HFF-Myc (cell line): ENCODE results near the gene TTC23L.

Experiments used
- DNase-seq: peaks from one replicate; pipeline ENCODE4 v3.0.0-alpha.2; 2011; ENCODE audit warnings: low read depth; ENCODE audit errors: extremely low read depth
- H3K4me3 ChIP-seq: replicated peaks from 2 replicates; pipeline ENCODE4 v1.5.1; 2011; ENCODE audit warnings: low read depth, mild to moderate bottlenecking, control low read depth, low read length
- TF ChIP-seq, protein P1 (sequence below): IDR thresholded peaks from 2 replicates; pipeline ENCODE4 v1.5.1; 2012; ENCODE audit warnings: mild to moderate bottlenecking, low read depth, low read length, control low read depth; ENCODE audit errors: missing control alignments

TTC23L gene

DNA sequence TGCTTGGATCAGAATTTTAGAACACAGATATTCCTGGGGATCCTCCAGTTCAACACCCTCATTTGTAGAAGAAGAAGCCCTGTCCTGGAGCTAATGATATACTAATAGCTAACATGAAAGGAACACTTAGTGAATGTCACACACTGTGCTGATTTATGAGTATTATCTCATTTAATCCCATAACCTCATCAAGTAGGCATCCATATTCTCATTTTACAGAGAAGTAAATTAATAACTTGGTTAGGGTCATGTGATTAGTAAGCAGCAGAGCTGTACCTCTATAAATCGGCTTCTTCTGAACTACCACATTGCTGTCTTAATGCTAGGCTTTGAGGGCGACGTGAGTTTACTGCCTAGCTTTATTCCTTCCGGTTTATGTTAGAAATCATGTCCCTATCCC, 6.0 kb downstream of the TTC23L start:
- TF ChIP-seq, protein P1, sequence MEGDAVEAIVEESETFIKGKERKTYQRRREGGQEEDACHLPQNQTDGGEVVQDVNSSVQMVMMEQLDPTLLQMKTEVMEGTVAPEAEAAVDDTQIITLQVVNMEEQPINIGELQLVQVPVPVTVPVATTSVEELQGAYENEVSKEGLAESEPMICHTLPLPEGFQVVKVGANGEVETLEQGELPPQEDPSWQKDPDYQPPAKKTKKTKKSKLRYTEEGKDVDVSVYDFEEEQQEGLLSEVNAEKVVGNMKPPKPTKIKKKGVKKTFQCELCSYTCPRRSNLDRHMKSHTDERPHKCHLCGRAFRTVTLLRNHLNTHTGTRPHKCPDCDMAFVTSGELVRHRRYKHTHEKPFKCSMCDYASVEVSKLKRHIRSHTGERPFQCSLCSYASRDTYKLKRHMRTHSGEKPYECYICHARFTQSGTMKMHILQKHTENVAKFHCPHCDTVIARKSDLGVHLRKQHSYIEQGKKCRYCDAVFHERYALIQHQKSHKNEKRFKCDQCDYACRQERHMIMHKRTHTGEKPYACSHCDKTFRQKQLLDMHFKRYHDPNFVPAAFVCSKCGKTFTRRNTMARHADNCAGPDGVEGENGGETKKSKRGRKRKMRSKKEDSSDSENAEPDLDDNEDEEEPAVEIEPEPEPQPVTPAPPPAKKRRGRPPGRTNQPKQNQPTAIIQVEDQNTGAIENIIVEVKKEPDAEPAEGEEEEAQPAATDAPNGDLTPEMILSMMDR: no peak
- DNase-seq: no peak
- H3K4me3 ChIP-seq: no peak overlapping the region

- no peak for DNase-seq
- TF ChIP-seq, protein P1: no peak
Measured at GRCh38 chr5:34847056-34847455, 8.1 kb downstream of the TTC23L start.

GRCh38 chr5:34847552-34847951, 8.6 kb downstream of the TTC23L start:
- DNase-seq: no peak
- H3K4me3 ChIP-seq: no peak overlapping the region
- TF ChIP-seq, protein P1: no peak

More at GRCh38 chr5:34847056-34847455, 8.1 kb downstream of the TTC23L start:
- no peak overlapping the region for H3K4me3 ChIP-seq

GRCh38 chr5:34848230-34848629, 9.3 kb downstream of the TTC23L start:
- H3K4me3 ChIP-seq: no peak overlapping the region
- TF ChIP-seq, protein P1: no peak
- no peak for DNase-seq

DNA sequence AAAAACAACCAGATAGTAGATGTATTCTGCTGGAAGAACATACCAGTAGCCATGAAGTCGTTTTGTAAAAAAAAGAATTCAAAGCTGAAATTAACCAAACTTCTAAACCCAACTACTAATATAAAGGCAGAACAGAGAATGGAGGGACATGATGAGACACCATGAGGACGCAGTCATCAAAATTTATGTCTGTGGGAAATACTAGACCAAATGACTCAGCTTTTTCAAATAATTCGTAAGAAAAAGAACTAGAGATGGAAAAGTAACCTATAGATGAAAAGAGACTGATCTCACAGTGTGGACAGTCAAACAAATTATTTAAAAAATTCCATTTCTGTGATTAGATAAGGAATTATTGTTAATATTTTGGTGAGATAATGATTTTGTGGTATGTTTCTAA, 10.3 kb downstream of the TTC23L start:
- TF ChIP-seq, protein P1: no peak
- H3K4me3 ChIP-seq: no peak overlapping the region
- DNase-seq: no peak

- H3K4me3 ChIP-seq: no peak overlapping the region
- DNase-seq: no peak
- TF ChIP-seq, protein P1: no peak
Measured at GRCh38 chr5:34854459-34855174, 15.7 kb downstream of the TTC23L start.

DNA sequence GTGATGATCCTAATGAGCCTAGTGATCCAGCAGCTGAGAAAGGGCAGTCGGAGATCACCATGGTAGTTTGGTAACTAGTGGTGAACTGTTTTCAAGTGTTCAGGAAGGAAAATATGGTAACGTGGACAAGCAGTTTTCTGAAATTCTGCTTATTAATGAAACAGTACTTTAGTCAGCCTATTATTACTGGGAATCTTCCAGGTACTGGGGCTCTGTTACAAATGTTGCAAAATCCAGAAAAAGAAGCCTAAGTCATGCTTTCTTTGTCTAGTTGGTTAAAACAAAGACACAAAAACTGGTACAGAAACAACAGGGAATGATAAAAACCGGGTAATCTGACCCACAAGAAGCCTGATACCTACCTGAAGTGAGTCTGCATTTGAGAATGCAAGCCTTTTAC, 18.2 kb downstream of the TTC23L start:
- TF ChIP-seq, protein P1: no peak
- no peak for DNase-seq

More for the DNA sequence above, 18.2 kb downstream of the TTC23L start:
- H3K4me3 ChIP-seq: no peak overlapping the region
